Karpas-422 (cell line): ENCODE measurements around the gene PRSS50. TPM values are rescaled to one million over a fixed set of nuclear protein-coding genes. Genes with fewer than 3 reads are reported as not detected.

Source experiments
- DNase-seq: peaks from one replicate; pipeline ENCODE4 v3.0.0-alpha.2; 2015
- H2AFZ ChIP-seq: fragments of 200-600 bp; sonication (generic); 2 replicates; pipeline ENCODE4 v1.6.1; 2014; ENCODE audit warnings: antibody characterized with exemption, low read length, mixed read lengths
- H3K27ac ChIP-seq: fragments of 200-600 bp; sonication (generic); 2 replicates; pipeline ENCODE4 v1.5.1; 2014; ENCODE audit warnings: mild to moderate bottlenecking, low read length, moderate library complexity
- H3K27me3 ChIP-seq: fragments of 200-600 bp; sonication (generic); 2 replicates; pipeline ENCODE4 v1.6.1; 2014; ENCODE audit warnings: low read length, mixed read lengths
- H3K36me3 ChIP-seq: fragments of 200-600 bp; sonication (generic); 2 replicates; pipeline ENCODE4 v1.6.1; 2014; ENCODE audit warnings: low read length, mixed read lengths; ENCODE audit not compliant: insufficient read depth
- H3K4me1 ChIP-seq: fragments of 200-600 bp; sonication (generic); 2 replicates; pipeline ENCODE4 v1.6.1; 2014; ENCODE audit warnings: mild to moderate bottlenecking, low read length, mixed read lengths
- H3K4me2 ChIP-seq: fragments of 200-600 bp; sonication (generic); 2 replicates; pipeline ENCODE4 v1.6.1; 2014; ENCODE audit warnings: low read length, low read depth, mild to moderate bottlenecking; ENCODE audit not compliant: poor library complexity, severe bottlenecking
- H3K4me3 ChIP-seq: fragments of 200-600 bp; sonication (generic); 2 replicates; pipeline ENCODE4 v1.5.1; 2014; ENCODE audit warnings: mild to moderate bottlenecking, antibody characterized with exemption, low read length, mixed read lengths
- H3K79me2 ChIP-seq: fragments of 200-600 bp; sonication (generic); 2 replicates; pipeline ENCODE4 v1.6.1; 2014; ENCODE audit warnings: mild to moderate bottlenecking, low read length, mixed read lengths
- H3K9ac ChIP-seq: fragments of 200-600 bp; sonication (generic); 2 replicates; pipeline ENCODE4 v1.6.0; 2014; ENCODE audit warnings: low read length
- H3K9me2 ChIP-seq: fragments of 200-600 bp; sonication (generic), shearing (Covaris generic); replicated peaks from 2 replicates; pipeline ENCODE4 v1.6.0; 2014; ENCODE audit warnings: mild to moderate bottlenecking, low read length, moderate library complexity; ENCODE audit not compliant: insufficient read depth
- H3K9me3 ChIP-seq: fragments of 300-700, 200-600 bp; sonication (generic); 2 replicates; pipeline ENCODE4 v1.6.1; 2014; ENCODE audit warnings: low read length, mixed read lengths
- H4K20me1 ChIP-seq: fragments of 200-600 bp; sonication (generic); 2 replicates; pipeline ENCODE4 v1.6.1; 2014; ENCODE audit warnings: mild to moderate bottlenecking, antibody characterized with exemption, low read length, low read depth; ENCODE audit not compliant: insufficient read depth
- total RNA-seq: library from RNA; depleted of rRNA; stranded (reverse); fragments of >200 nt; shearing (Covaris generic); gene quantifications from 2 replicates; pipeline ENCODE4 v1.2.3, GENCODE V29; 2014; ENCODE audit warnings: low replicate concordance

Gene PRSS50
- total RNA-seq, 1 experiment from 2014 or later, result not detected

DNA sequence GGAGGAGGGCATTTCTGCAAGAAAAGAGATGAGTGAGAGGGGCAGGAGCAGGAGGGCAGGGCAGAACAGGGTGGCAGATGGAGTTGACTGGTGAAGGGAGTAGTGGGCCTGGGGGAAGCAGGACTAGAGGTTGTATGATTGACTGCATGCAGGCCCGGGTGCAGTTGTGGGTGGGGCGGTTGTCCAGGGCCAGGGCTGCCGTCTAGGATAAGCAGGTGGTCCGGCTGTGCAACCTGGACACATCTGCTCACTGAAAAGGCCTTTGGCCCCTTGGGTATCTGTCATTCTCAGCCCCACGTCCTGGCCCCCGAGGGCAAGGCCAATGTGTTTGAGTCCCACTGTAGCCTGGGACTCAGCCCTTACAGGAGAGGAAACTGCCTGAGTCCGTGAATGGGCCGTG is 49.6 kb downstream of the PRSS50 start:
- H3K36me3 ChIP-seq, result no peaks in the 10 kb centered on the region
- H3K9ac ChIP-seq, result no peak overlapping the region
- H3K4me2 ChIP-seq, result no peak overlapping the region
- no peak overlapping the region for H3K4me3 ChIP-seq
- no peak for DNase-seq
- H2AFZ ChIP-seq, result no peak overlapping the region
- H3K27me3 ChIP-seq, result no peaks in the 10 kb centered on the region
- no peak overlapping the region for H3K27ac ChIP-seq
- no peaks in the 10 kb centered on the region for H3K9me3 ChIP-seq
- no peaks in the 10 kb centered on the region for H3K9me2 ChIP-seq
- no peaks in the 10 kb centered on the region for H3K4me1 ChIP-seq
- no peaks in the 10 kb centered on the region for H3K79me2 ChIP-seq
- H4K20me1 ChIP-seq, result no peaks in the 10 kb centered on the region; the same call in 1 of the 2 replicates

DNA sequence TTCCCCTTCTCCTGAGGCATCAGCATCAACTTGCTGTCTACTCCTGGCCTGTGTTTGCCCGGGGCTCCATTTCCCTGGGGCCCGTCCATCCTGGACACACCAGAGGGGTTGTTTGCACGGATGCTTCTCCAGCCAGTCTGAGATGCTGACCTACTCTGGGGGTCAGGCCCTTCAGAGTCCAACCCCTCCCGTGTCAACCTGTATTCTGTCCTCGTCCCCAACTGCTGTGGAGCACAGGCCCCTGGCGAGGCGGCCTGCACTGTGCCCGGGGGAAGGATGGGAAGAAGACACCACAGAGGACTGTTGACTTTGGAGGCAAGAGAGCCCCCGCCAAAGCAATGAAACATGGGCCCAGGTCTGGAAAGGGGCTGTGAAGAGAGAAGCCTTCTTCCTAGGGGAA is 50.0 kb downstream of the PRSS50 start:
- no peak overlapping the region for H3K9ac ChIP-seq
- H3K4me3 ChIP-seq, result no peak overlapping the region
- H3K9me3 ChIP-seq, result no peaks in the 10 kb centered on the region
- H3K79me2 ChIP-seq, result no peaks in the 10 kb centered on the region
- no peaks in the 10 kb centered on the region for H3K27me3 ChIP-seq
- no peak for DNase-seq
- H3K27ac ChIP-seq, result no peak overlapping the region
- H3K4me1 ChIP-seq, result no peaks in the 10 kb centered on the region
- no peaks in the 10 kb centered on the region for H3K36me3 ChIP-seq
- no peaks in the 10 kb centered on the region; the same call in 1 of the 2 replicates for H4K20me1 ChIP-seq
- no peak overlapping the region for H2AFZ ChIP-seq
- no peaks in the 10 kb centered on the region for H3K9me2 ChIP-seq
- H3K4me2 ChIP-seq, result no peak overlapping the region

DNA sequence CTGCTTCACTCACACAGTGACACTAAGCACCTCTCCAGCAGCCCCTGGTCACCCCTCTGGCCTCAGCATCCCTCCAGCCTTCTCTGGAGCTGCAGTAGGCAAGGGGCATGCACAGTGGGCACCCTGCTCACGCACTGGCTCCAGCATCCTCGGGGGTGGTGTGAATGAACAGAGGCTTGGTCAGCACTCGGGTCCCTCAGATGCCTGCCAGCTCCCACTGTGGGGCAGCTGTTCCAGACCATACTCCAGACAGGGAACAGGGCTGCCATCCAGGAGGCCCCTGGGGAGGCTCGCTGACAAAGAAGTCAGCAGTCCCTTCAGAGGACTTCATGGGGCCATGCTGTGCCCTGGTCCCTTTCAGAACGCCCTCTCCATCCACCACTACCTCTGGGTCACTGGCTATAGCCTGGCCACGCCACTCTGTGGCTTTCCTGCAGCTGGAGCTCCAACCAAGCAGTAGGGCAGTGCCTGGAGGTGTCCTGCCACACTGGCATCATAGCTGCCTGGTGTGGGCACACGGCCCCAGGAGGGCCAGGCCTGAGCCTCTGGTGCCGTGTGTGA is 50.5 kb downstream of the PRSS50 start:
- H3K9ac ChIP-seq, result no peak overlapping the region
- H3K4me2 ChIP-seq, result no peak overlapping the region
- no peak overlapping the region for H3K27ac ChIP-seq
- no peaks in the 10 kb centered on the region; the same call in 1 of the 2 replicates for H4K20me1 ChIP-seq
- H3K9me2 ChIP-seq, result no peaks in the 10 kb centered on the region
- no peaks in the 10 kb centered on the region for H3K9me3 ChIP-seq
- H3K36me3 ChIP-seq, result no peaks in the 10 kb centered on the region
- no peaks in the 10 kb centered on the region for H3K79me2 ChIP-seq
- no peaks in the 10 kb centered on the region for H3K27me3 ChIP-seq
- H3K4me3 ChIP-seq, result no peak overlapping the region
- H3K4me1 ChIP-seq, result no peaks in the 10 kb centered on the region
- H2AFZ ChIP-seq, result no peak overlapping the region
- DNase-seq, result no peak

DNA sequence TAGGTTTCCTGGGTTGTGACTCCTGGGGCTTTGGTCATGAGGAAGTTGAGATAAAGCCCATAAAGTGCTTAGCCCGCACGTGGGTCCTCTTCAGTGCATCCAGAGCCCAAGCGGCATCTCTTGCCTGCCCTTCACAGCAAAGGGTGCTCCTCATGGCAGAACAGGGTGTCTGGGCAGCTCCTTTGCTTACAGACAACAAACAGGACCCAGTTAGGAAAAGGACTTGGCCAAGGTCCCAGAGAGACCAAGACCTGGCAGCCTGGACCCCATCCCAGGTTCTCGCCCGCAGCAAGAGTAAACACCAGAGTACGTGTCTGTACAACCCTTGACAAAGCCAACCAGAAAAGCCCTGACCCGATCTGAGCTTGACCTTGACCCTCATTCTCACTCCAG is 51.2 kb downstream of the PRSS50 start:
- H3K27ac ChIP-seq, result no peak overlapping the region
- no peaks in the 10 kb centered on the region for H3K9me2 ChIP-seq
- no peaks in the 10 kb centered on the region for H3K27me3 ChIP-seq
- no peaks in the 10 kb centered on the region for H3K4me1 ChIP-seq
- H3K9ac ChIP-seq, result no peak overlapping the region
- H4K20me1 ChIP-seq, result no peaks in the 10 kb centered on the region; the same call in 1 of the 2 replicates
- no peak overlapping the region for H3K4me2 ChIP-seq
- no peaks in the 10 kb centered on the region for H3K36me3 ChIP-seq
- no peaks in the 10 kb centered on the region for H3K79me2 ChIP-seq
- DNase-seq, result no peak
- H3K4me3 ChIP-seq, result no peak overlapping the region
- H2AFZ ChIP-seq, result no peak overlapping the region
- H3K9me3 ChIP-seq, result no peaks in the 10 kb centered on the region

DNA sequence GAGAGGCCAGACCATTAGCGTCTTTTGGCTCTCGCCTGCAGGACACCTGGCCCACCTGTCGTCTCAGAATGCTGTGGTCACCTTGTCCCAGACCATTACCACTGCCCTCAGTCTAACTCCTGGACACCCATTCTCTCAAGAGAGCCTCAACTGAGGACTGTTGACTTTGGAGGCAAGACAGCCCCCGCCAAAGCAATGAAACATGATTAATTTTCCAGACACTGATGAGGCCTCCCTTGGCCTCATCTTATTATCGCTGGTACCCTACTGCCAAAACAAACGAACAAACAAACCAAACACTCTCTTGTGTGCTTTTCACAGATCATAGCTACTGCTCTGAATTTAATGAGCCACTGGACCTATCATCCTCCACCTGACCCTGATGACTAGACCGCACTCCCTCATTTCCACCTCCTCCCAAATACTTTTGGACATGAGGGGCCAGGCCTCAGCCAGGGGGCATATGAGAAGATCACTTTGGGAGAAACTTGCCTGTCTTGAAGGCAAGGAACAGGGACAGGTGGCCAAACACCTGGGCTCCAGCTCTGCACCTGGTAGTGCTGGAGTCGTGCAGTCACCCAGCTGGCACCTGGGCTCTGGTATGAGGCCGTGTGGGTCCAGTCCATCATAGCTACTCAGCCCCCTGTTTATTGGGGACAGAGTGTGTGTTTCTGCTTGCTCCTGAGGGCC is 51.8 kb downstream of the PRSS50 start:
- H4K20me1 ChIP-seq, result no peaks in the 10 kb centered on the region; the same call in 1 of the 2 replicates
- H3K27me3 ChIP-seq, result no peaks in the 10 kb centered on the region
- H3K79me2 ChIP-seq, result no peaks in the 10 kb centered on the region
- no peak overlapping the region for H3K9ac ChIP-seq
- H3K4me1 ChIP-seq, result peaks cover 4% of the 10 kb centered on the region
- no peak overlapping the region for H3K27ac ChIP-seq
- no peaks in the 10 kb centered on the region for H3K36me3 ChIP-seq
- no peak overlapping the region for H3K4me3 ChIP-seq
- H2AFZ ChIP-seq, result no peak overlapping the region
- H3K9me2 ChIP-seq, result no peaks in the 10 kb centered on the region
- H3K9me3 ChIP-seq, result no peaks in the 10 kb centered on the region
- DNase-seq, result no peak
- H3K4me2 ChIP-seq, result no peak overlapping the region

DNA sequence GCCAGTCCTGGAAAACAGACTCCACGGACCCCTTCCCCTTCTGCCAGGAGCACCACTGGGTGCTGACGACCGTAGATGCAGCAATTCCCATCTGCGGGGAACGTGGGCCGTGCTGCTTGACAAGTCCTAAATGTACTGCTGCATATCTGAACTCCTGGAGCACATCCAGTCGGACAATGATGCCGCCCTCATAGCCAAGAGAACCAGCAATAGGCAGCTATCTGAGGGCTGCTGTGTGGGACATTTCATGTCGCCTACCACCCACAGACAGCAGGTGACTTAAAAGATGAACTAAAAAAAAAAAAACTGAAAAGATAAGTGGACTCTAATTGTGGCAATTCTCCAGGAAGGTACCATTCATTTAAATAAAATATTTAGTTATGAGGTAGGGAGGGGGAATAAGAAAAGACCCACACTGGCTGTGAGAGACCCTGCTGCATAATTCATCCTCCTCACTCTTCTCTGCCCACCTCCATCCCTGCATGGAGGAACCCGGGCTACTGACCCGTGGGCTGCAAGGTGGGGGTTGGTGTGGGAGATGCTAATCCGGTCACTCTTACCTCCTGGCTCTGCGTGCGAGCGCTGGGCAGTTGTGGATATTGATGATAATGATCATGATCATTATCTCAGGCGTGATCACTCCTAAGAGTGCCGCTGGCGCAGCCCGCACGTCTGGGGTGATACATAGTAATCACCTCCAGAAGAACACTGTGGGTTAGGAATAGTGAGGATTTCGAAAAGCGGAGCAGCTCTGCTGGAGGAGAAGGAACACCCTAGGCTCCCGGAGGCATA is 52.5 kb downstream of the PRSS50 start:
- Histone ChIP-seq H3K9ac (no peak overlapping the region), H3K27ac (no peak overlapping the region), H3K4me1 (peaks cover 12% of the 10 kb centered on the region), H2AFZ (no peak overlapping the region), H3K9me3 (no peaks in the 10 kb centered on the region), H3K9me2 (no peaks in the 10 kb centered on the region), H4K20me1 (no peaks in the 10 kb centered on the region), H3K36me3 (no peaks in the 10 kb centered on the region), H3K79me2 (no peaks in the 10 kb centered on the region), H3K4me2 (no peak overlapping the region), H3K27me3 (no peaks in the 10 kb centered on the region), H3K4me3 (no peak overlapping the region)
- DNase-seq, result no peak

DNA sequence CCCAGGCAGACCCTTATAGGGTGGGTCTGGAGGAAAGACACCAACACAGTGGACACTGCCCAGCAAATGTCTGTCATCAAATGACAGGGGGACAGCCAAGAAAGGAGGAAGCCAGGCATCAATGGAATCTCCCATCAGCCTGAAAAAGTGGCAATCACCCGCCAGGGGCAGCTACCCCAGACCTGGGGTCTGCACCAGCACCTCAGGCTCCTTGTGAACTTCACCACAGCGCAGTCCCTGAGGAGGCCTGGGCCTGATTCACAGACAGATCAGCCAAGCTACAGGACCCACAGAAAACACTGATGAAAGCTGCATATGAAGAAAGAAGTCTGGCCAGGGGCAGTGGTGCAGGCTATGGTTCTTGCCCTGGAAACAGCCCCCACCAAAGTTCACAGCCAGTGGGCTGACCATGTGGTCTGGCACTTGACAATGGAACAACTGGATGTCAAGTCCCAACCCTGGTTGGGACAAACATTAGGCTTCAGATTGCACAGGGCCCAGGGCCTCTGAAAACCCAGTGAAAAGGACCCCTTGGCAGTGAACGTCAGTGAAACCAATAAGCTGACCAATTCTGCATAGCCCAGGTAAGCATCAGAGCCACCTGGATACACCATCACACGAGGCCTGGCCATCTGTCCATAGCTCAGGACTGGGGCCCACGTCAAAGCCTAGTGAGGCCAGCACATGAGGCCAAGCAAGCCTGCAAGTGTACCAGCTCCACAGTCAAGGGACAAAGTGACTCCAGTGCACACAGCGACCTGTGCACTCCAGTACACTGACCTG is 53.3 kb downstream of the PRSS50 start:
- no peak overlapping the region for H3K27ac ChIP-seq
- no peak overlapping the region for H3K9ac ChIP-seq
- H3K27me3 ChIP-seq, result no peaks in the 10 kb centered on the region
- H3K9me2 ChIP-seq, result no peaks in the 10 kb centered on the region
- no peak overlapping the region for H3K4me2 ChIP-seq
- no peaks in the 10 kb centered on the region for H4K20me1 ChIP-seq
- H3K79me2 ChIP-seq, result no peaks in the 10 kb centered on the region
- peaks cover 12% of the 10 kb centered on the region for H3K4me1 ChIP-seq
- no peak overlapping the region for H3K4me3 ChIP-seq
- no peak overlapping the region for H2AFZ ChIP-seq
- H3K36me3 ChIP-seq, result no peaks in the 10 kb centered on the region
- H3K9me3 ChIP-seq, result no peaks in the 10 kb centered on the region
- DNase-seq, result no peak
